GM21390 (cell line): Measurements from ENCODE around the gene ADAT2.
A peak's percentile ranks its signal among the peaks of the same experiment; 100 is the strongest.

Experiments
- ATAC-seq: cut with Tn5 transposase; IDR thresholded peaks from one replicate; pipeline ENCODE4 v1.9.1; 2021; ENCODE audit not compliant: unreplicated experiment

Gene ADAT2

GRCh38 chr6:143441680-143442545, 8.6 kb downstream of the ADAT2 start:
- ATAC-seq = no peak

GRCh38 chr6:143441010-143441409, 9.5 kb downstream of the ADAT2 start:
- no peak for ATAC-seq

DNA sequence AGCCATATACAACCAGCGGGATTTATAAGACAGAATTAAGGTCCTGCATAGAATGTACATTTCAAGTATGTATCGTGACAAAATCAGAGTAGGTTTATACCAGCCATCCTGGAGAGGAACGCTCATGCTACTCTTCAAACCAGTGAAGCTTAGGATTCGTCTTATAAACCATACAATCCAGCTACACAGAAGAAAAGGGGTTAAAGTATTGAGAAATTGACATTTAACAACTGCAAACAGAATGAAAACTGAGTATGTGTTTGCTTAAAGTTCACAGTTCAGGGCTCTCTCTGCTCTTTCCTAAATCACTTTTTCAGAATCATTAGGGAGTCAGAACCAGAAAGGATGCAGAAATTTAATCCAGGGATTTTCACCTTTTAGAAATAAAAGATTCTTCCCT, 17.9 kb downstream of the ADAT2 start:
- ATAC-seq = no peak

DNA sequence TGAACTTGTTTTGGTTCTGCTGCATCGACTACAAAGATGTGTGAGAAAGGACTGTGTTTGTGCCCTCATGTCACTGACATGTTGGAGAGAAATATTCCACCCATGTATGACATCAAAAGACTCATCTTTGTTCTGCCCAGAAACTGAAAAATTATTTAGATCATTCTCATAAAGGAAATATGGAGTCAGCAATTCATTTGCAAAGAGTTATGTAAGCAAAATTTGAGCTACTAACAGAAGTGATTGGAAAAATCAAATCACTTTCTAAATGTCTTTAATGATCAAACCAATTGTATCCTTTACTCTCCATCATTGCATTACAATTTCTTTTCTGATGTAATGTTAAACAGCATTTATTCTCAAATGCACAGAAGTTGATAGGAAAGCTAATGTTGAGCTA, 19.3 kb downstream of the ADAT2 start:
- ATAC-seq = no peak

DNA sequence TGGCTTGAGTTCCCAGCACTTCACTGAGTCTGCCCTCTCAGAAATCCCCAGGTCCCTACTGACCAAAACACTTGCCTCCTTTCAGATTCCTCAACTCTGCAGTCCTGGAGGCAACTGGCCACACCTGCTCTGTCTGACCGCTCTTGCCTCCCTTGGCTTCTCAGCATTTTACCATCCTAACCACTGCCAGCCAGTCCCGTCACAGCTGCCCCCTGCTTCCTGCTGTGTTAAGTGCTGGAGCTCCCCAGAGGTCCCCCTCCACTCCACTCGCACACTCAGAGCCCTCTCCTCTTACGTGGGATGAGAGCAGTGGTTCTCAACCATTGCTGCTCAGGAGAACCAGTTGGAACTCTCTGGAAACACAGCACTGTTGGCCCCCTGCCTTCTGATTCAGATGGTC, 20.5 kb downstream of the ADAT2 start:
- no peak for ATAC-seq

GRCh38 chr6:143427109-143427817, 23.2 kb downstream of the ADAT2 start:
- ATAC-seq = peak; percentile 100

GRCh38 chr6:143426026-143426425, 24.5 kb downstream of the ADAT2 start:
- no peak for ATAC-seq

DNA sequence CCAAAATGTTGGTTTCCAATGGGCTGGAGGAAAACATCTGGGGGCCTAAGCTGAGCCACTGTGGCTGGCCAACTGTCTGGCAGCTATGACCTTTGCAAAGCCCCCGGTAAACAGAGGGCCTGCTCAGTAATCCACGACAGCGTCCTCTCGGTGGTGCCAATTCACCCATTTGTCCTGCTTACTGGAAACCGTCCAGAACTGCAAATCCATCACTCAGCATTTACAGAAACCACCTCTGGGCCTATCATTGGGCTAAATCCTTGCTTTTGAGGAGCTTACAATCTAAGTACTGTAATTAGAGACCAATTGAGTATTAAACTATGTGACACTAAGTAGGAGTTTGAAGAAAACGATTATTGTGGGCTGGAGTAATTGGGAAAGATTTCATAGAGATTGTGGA, 31.0 kb downstream of the ADAT2 start:
- no peak for ATAC-seq

- ATAC-seq = no peak
These were observed 35.7 kb downstream of the ADAT2 start for GRCh38 chr6:143414769-143415168.

- ATAC-seq = no peak
These were observed 39.6 kb downstream of the ADAT2 start for GRCh38 chr6:143410859-143411270.

- ATAC-seq = no peak
These were observed 41.7 kb downstream of the ADAT2 start for GRCh38 chr6:143408787-143409162.

- ATAC-seq = no peak
These were observed 42.2 kb downstream of the ADAT2 start for GRCh38 chr6:143408151-143408786.

DNA sequence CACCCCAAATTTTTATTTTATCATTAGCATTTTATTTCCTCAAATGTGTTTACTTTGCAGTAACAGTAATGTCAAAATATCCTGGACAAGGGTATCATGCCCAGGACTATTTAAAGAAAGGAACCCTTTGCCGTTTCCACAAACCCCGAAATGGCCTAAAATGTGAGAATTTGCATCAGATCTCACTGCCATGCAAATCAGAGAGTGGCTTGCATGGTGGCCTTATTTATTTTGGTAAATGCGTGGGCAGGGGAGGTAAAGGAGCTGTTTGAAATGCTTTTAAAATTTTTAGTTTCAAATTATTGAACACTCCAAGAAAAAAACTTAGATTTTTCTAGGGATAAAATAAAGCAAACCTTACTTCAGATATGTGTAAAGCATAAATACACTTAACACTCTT, 43.8 kb downstream of the ADAT2 start:
- ATAC-seq = peak; percentile 50

- ATAC-seq = no peak
These were observed 44.9 kb downstream of the ADAT2 start for GRCh38 chr6:143405373-143406154.

- ATAC-seq = no peak
These were observed 47.7 kb downstream of the ADAT2 start for GRCh38 chr6:143402721-143403336.

DNA sequence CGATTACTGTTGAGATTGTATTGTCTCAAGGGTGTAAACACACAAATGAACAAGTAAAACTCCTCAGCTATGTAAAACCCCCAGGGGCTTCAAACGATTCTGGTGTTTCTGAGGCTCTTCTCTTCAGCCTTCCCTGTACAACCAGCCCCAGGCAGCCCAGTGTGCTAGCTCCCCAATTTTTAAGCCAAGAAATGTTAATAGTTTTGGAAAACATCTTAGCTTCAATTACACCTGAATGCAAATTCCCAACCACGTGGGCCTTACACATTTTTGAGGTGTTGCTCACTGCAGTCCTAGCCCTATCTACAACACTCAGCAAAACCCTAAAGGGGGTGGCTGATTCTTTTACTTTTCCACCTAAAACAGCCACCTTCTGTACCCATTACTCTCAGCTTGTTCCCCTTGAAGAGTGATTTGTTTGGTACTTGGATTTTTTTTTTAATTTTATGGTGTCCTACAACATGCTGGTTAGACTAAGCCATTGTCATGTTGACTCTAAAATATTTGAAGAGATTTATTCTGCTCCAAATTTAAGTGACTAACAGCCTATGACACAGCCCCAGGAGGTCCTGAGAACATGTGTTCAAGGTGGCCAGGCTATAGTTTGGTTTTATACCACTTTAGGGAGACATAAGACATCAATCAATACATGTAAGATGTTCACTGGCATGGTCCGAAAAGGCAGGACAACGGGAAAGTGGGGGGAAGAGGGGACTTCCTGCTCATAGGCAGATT, 48.7 kb downstream of the ADAT2 start:
- no peak for ATAC-seq

DNA sequence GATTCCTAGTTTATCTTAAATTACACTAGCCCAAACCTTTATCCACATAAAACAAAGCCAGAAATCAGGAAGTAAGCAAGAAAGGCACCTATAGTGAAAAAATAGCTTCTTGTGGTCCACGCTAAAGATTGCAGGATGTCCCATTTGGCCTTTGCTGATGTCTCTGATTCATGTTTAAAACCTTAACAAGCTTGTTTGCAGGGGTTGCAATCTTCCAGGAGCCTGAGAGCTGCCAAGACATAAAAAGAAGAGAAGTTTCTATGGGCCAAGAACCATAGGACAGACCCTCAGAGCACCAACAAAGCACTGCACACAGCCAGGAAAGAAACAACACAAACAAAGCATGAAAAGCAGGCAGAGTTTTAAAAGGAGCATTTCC, 49.4 kb downstream of the ADAT2 start:
- ATAC-seq = no peak

DNA sequence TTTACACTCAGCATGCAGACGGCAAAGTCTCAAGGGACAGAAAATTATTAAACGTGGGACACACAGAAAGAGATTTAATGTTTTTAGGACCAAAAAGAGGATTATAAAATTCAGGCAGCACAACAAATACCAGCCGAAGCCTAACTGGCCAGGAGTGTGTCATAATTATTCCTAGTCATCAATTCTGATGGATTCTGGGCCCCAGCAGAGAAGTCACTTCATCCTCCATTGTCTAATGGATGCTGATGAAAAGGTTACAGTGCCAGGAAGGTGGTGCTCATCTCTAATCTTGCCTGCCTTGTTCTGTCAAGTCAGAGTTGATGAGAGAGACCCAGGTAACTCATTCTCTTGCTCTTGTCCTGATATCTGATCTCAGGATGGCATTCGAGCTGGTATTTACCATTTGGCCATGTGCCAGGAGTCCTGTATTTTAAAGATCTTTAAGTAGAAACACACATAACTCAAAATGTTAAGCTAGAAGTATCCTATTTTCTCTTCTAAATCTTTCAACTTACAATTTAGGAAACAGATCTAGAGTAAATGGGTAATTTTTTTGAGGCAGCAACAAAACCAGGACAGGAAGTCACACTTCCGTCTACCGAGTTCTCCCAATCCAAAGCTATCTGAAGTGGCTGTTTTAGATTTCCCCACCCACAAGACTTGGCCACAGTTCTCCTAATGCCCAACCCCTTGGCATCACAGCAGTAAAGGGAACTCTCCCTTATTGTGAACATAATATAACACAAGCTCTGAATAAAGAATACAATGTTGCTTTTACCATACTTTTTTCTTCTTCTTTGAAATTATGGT, 50.0 kb downstream of the ADAT2 start:
- ATAC-seq = no peak

DNA sequence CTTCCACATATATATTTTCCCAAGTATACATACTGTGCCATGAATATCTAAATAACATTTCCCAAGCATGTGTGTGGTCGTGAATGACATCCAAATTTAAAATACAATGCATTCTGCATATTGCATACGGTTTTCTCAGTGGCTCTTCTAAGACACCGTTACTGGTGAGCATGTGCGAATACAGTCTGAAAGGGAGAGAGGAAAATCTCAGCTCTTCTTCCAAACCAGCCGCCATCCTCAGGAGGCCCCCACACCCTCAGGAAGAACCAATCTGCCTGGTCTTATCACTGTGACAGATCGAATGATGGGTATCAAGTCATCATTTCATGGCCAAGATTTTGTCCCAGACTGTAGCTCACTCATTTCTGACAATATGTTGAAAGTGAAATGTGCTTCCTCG, 50.7 kb downstream of the ADAT2 start:
- ATAC-seq = no peak
